Ishikawa (cell line): ENCODE results near the gene SLC16A6.

ENCODE experiments used
- CEBPB ChIP-seq: IDR thresholded peaks from 2 replicates; pipeline ENCODE4 v1.6.1; 2012
- CREB1 ChIP-seq: IDR thresholded peaks from 2 replicates; pipeline ENCODE4 v1.6.1; 2012; ENCODE audit warnings: low read depth
- EGR1 ChIP-seq: IDR thresholded peaks from 2 replicates; pipeline ENCODE4 v1.6.1; 2012
- EP300 ChIP-seq: IDR thresholded peaks from 2 replicates; pipeline ENCODE4 v1.6.1; 2012; ENCODE audit warnings: borderline replicate concordance
- FOXM1 ChIP-seq: IDR thresholded peaks from 2 replicates; pipeline ENCODE4 v1.6.1; 2012; ENCODE audit warnings: low read depth, borderline replicate concordance
- NFIC ChIP-seq: IDR thresholded peaks from 2 replicates; pipeline ENCODE4 v1.6.1; 2012
- RAD21 ChIP-seq: IDR thresholded peaks from 2 replicates; pipeline ENCODE4 v1.6.1; 2012; ENCODE audit warnings: low read depth
- TAF1 ChIP-seq: IDR thresholded peaks from 2 replicates; pipeline ENCODE4 v1.6.1; 2012; ENCODE audit warnings: low read depth, mild to moderate bottlenecking
- TCF12 ChIP-seq: IDR thresholded peaks from 2 replicates; pipeline ENCODE4 v1.6.1; 2012; ENCODE audit warnings: low read depth
- TEAD4 ChIP-seq: IDR thresholded peaks from 2 replicates; pipeline ENCODE4 v1.6.1; 2012
- YY1 ChIP-seq: IDR thresholded peaks from 2 replicates; pipeline ENCODE4 v1.6.1; 2012; ENCODE audit warnings: low read depth
- ZBTB7A ChIP-seq: IDR thresholded peaks from 2 replicates; pipeline ENCODE4 v1.6.1; 2012; ENCODE audit warnings: low read depth
- TF ChIP-seq, protein P1 (sequence below): IDR thresholded peaks from 2 replicates; pipeline ENCODE4 v1.6.1; 2012
- TF ChIP-seq, protein P2 (sequence below): IDR thresholded peaks from 2 replicates; pipeline ENCODE4 v1.6.1; 2012
- TF ChIP-seq, protein P3 (sequence below): IDR thresholded peaks from 2 replicates; pipeline ENCODE4 v1.6.1; 2012; ENCODE audit warnings: low read depth, mild to moderate bottlenecking

SLC16A6 gene

DNA sequence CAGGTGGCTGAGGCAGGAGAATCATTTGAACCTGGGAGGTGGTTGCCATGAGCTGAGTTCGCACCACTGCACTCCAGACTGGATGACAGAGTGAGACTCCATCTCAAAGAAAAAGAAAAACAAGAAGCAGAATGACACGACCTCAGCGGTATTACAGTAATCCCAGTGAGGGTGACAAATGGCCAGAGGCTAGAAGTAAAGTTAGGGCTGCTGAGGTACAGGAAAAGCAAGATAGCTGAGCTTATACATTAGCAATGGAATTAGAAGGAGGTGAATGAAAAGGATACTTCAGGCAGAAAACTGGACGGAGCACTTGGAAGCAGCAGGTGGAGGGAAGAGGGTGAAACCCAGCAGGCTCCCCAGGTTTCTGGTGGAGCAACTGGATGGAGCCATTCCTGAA lies 69.1 kb downstream of the SLC16A6 start:
- TF ChIP-seq ZBTB7A = no peak
- TF ChIP-seq, protein P1, sequence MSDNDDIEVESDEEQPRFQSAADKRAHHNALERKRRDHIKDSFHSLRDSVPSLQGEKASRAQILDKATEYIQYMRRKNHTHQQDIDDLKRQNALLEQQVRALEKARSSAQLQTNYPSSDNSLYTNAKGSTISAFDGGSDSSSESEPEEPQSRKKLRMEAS = no peak
- TF ChIP-seq RAD21 = no peak
- TF ChIP-seq CREB1 = no peak
- TF ChIP-seq TEAD4 = no peak
- TF ChIP-seq YY1 = no peak
- no peak for TF ChIP-seq EGR1
- no peak for TF ChIP-seq TCF12
- TF ChIP-seq FOXM1 = no peak
- no peak for TF ChIP-seq TAF1
- TF ChIP-seq EP300 = no peak
- no peak for TF ChIP-seq CEBPB
- TF ChIP-seq, protein P2, sequence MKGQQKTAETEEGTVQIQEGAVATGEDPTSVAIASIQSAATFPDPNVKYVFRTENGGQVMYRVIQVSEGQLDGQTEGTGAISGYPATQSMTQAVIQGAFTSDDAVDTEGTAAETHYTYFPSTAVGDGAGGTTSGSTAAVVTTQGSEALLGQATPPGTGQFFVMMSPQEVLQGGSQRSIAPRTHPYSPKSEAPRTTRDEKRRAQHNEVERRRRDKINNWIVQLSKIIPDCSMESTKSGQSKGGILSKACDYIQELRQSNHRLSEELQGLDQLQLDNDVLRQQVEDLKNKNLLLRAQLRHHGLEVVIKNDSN = no peak
- TF ChIP-seq, protein P3, sequence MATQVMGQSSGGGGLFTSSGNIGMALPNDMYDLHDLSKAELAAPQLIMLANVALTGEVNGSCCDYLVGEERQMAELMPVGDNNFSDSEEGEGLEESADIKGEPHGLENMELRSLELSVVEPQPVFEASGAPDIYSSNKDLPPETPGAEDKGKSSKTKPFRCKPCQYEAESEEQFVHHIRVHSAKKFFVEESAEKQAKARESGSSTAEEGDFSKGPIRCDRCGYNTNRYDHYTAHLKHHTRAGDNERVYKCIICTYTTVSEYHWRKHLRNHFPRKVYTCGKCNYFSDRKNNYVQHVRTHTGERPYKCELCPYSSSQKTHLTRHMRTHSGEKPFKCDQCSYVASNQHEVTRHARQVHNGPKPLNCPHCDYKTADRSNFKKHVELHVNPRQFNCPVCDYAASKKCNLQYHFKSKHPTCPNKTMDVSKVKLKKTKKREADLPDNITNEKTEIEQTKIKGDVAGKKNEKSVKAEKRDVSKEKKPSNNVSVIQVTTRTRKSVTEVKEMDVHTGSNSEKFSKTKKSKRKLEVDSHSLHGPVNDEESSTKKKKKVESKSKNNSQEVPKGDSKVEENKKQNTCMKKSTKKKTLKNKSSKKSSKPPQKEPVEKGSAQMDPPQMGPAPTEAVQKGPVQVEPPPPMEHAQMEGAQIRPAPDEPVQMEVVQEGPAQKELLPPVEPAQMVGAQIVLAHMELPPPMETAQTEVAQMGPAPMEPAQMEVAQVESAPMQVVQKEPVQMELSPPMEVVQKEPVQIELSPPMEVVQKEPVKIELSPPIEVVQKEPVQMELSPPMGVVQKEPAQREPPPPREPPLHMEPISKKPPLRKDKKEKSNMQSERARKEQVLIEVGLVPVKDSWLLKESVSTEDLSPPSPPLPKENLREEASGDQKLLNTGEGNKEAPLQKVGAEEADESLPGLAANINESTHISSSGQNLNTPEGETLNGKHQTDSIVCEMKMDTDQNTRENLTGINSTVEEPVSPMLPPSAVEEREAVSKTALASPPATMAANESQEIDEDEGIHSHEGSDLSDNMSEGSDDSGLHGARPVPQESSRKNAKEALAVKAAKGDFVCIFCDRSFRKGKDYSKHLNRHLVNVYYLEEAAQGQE = no peak
- TF ChIP-seq NFIC = no peak
